Activated CD8-positive, alpha-beta T cell treated with anti-CD3 and anti-CD28 coated beads for 36 hours (primary cell): Measurements from ENCODE around the gene MYBPC3. TPM values are rescaled to one million over a fixed set of nuclear protein-coding genes. Genes with fewer than 3 reads are reported as not detected.
"Not testable (repeated sequence)": the region's sequence is repeated elsewhere in the genome, so short reads cannot be mapped to it uniquely, and the experiment has no call there.

Source experiments
- ATAC-seq: fragments of 200-7000 bp; cut with Tn5 transposase; one replicate; pipeline ENCODE4 v1.10.0; 2021; ENCODE audit warnings: mild to moderate bottlenecking, moderate library complexity
- CTCF ChIA-PET: fragments of 350-600 bp; sonication (Branson Sonifier 250); formaldehyde crosslinking; loops from one replicate; lab custom pipeline; 2021; ENCODE audit warnings: antibody characterized with exemption; lab: Charles Lee
- POLR2A ChIA-PET: fragments of 350-600 bp; sonication (Branson Sonifier 250); formaldehyde crosslinking; loops from one replicate; lab custom pipeline; 2021; ENCODE audit warnings: antibody characterized with exemption; lab: Charles Lee
- DNase-seq: peaks from one replicate; pipeline ENCODE4 v3.0.0-alpha.2; 2020
- H3K27ac Mint-ChIP-seq: one replicate; pipeline ENCODE4 v1.8.0; 2021; ENCODE audit warnings: mild to moderate bottlenecking, mixed read lengths
- H3K27me3 Mint-ChIP-seq: one replicate; pipeline ENCODE4 v1.8.0; 2021; ENCODE audit warnings: mixed read lengths
- H3K36me3 Mint-ChIP-seq: one replicate; pipeline ENCODE4 v1.8.0; 2021; ENCODE audit warnings: low read depth, mixed read lengths
- H3K4me1 Mint-ChIP-seq: one replicate; pipeline ENCODE4 v1.8.0; 2021; ENCODE audit warnings: low read depth, mixed read lengths
- H3K4me3 Mint-ChIP-seq: one replicate; pipeline ENCODE4 v1.8.0; 2021; ENCODE audit warnings: mild to moderate bottlenecking, moderate library complexity, mixed read lengths
- H3K9me3 Mint-ChIP-seq: one replicate; pipeline ENCODE4 v1.8.0; 2021; ENCODE audit warnings: mixed read lengths
- intact Hi-C: fragments of 100-400 bp; cut with micrococcal nuclease; formaldehyde crosslinking; loops from one replicate; pipeline ENCODE4 v1.10.0; 2022
- total RNA-seq, 2 experiments: library from RNA; stranded (reverse); gene quantifications; one replicate each; pipeline ENCODE4 v1.2.3, GENCODE V29; 2021
- TF ChIP-seq, protein P1 (sequence below): fragments of 200-600 bp; IDR thresholded peaks from one replicate; pipeline ENCODE4 v1.8.0; 2022; ENCODE audit warnings: antibody characterized with exemption, mild to moderate bottlenecking

MYBPC3 gene
- total RNA-seq, 2 experiments from 2014 or later = not detected

DNA sequence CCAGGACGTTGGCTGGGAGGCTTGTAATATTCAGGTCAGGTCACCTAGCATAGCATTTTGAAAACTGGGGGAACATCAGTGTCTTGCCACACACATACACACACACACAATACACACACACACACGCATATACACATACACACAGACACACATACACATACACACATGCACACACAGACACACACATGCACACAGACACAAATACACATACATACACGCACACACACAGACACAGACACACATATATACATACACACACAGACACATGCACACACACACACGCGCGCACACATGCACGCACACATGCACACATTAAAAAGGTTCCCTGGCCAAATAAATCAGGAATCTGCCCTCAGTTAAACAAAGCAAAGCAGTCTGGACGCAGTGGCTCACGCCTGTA lies 12.5 kb downstream of the MYBPC3 start:
- no peak overlapping the region for H3K27ac Mint-ChIP-seq
- H3K9me3 Mint-ChIP-seq = no peaks in the 10 kb centered on the region
- H3K4me3 Mint-ChIP-seq = no peak overlapping the region
- no peaks in the 10 kb centered on the region for H3K27me3 Mint-ChIP-seq
- no peaks in the 10 kb centered on the region for H3K36me3 Mint-ChIP-seq
- DNase-seq (no peak), ATAC-seq (no peak)
- TF ChIP-seq, protein P1, sequence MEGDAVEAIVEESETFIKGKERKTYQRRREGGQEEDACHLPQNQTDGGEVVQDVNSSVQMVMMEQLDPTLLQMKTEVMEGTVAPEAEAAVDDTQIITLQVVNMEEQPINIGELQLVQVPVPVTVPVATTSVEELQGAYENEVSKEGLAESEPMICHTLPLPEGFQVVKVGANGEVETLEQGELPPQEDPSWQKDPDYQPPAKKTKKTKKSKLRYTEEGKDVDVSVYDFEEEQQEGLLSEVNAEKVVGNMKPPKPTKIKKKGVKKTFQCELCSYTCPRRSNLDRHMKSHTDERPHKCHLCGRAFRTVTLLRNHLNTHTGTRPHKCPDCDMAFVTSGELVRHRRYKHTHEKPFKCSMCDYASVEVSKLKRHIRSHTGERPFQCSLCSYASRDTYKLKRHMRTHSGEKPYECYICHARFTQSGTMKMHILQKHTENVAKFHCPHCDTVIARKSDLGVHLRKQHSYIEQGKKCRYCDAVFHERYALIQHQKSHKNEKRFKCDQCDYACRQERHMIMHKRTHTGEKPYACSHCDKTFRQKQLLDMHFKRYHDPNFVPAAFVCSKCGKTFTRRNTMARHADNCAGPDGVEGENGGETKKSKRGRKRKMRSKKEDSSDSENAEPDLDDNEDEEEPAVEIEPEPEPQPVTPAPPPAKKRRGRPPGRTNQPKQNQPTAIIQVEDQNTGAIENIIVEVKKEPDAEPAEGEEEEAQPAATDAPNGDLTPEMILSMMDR = no peak
- ChIA-PET POLR2A (no interaction called here), CTCF (no interaction called here)
- intact Hi-C loops = no loop called here
- H3K4me1 Mint-ChIP-seq = no peaks in the 10 kb centered on the region

DNA sequence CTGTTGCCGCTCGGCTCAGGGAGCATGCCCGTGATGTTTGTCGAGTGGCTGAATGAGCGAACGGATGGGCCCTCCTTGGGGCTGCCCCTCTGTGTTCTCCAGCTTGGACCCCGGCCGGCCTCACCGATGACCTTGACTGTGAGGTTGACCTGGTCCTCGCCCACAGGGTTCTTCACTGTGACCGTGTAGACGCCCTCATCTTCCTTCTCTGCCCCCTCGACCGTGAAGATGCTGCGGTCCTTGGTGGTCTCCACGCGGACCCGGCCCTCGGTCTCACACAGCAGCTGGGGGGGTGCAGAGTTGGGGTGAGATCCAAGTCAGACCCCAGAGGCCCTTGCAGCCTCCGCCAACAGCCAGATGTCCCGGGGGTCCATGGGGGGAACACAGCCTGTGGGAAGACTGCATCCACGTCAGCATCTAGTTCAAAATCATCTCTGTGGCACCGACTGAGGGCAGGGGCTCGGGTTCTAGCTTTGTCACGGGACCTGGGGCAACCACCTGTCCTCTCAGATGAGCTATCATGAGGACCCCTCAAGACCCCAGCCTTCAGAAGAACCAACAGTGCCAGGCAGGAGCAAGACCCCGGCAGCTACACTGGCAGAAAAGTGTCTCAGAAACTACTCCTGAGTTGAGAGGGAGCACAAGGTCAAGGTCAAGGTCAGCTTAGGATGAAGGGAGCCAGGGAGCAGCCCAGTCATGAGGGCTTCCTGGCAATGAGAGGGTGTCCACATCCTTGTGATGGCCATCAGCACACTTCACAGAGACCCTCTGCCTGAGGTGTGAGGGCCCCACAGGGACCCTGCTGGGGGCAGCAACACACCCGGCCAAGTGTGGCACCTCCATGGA lies 13.9 kb downstream of the MYBPC3 start:
- TF ChIP-seq, protein P1 = no peak
- ChIA-PET POLR2A (no interaction called here), CTCF (no interaction called here)
- no peak overlapping the region for H3K4me3 Mint-ChIP-seq
- H3K36me3 Mint-ChIP-seq = no peaks in the 10 kb centered on the region
- H3K9me3 Mint-ChIP-seq = no peaks in the 10 kb centered on the region
- ATAC-seq (no peak), DNase-seq (no peak)
- intact Hi-C loops = no loop called here
- H3K27ac Mint-ChIP-seq = no peak overlapping the region
- no peaks in the 10 kb centered on the region for H3K27me3 Mint-ChIP-seq
- no peaks in the 10 kb centered on the region for H3K4me1 Mint-ChIP-seq

DNA sequence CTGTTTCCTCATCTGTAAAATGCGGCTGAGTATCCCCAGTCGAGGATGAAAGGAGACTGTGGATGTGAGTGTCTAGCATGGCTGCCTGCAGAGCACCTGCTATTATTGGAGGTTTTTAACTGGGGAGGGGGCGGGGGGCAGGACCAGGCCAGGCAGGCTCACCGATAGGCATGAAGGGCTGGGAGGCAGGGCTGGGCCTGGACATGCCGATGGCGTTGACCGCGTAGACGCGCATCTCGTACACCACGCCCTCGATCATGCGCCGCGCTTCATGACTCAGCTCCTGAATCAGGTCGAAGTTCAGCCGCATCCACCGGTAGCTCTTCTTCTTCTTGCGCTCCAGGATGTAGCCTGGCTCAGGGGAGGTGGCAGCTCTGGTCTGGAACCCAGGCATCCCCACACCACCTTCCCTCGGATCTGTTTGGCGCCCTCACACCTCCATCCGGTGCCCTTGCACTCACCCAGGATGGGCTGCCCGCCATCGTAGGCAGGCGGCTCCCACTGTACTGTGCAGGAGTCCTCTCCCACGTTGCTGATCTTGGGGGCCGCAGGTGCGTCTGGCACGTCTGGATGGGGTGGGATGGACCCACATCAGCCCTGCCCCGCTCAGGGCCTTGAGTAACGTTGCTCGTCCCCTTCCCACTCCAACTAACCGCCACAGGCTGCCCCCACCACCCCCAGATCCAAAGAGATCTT lies 15.1 kb downstream of the MYBPC3 start:
- ChIA-PET POLR2A (no interaction called here), CTCF (no interaction called here)
- DNase-seq (no peak), ATAC-seq (no peak)
- TF ChIP-seq, protein P1 = no peak
- Mint-ChIP-seq H3K27ac (no peak overlapping the region), H3K4me3 (no peak overlapping the region), H3K4me1 (no peaks in the 10 kb centered on the region), H3K36me3 (no peaks in the 10 kb centered on the region), H3K9me3 (no peaks in the 10 kb centered on the region), H3K27me3 (no peaks in the 10 kb centered on the region)
- intact Hi-C loops = no loop called here

DNA sequence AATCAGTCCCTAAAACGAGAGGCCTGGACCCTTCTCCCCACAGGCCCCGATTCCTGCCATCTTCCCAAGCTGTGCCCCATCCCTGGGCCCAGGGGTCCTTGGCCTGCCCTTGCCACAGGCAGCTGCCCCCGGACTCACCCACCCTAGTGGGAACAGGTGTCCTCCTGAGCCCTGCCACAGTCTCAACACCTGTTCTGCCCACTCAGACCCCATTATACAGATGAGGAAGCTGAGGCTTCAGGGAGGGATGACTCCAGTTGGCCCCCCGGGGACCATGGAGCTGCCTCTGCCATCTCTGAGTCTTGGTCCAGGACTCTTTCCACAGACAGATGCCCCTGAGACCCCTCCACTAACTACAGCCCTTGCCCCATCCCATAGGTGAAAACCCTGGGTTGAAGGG lies 15.9 kb downstream of the MYBPC3 start:
- Mint-ChIP-seq H3K4me1 (no peaks in the 10 kb centered on the region), H3K36me3 (no peaks in the 10 kb centered on the region), H3K9me3 (no peaks in the 10 kb centered on the region), H3K27me3 (no peaks in the 10 kb centered on the region), H3K4me3 (no peak overlapping the region), H3K27ac (no peak overlapping the region)
- TF ChIP-seq, protein P1 = no peak
- ChIA-PET CTCF (interaction anchor here (1.3 kb wide), 1 partner anchor 37 kb away, joined by 3 read pairs; no protein-coding TSS in a partner anchor), POLR2A (interaction anchor here (0.8 kb wide), 1 partner anchor 63 kb away, joined by 3 read pairs; no protein-coding TSS in a partner anchor)
- ATAC-seq = no peak
- intact Hi-C loops = no loop called here
- DNase-seq = no peak

DNA sequence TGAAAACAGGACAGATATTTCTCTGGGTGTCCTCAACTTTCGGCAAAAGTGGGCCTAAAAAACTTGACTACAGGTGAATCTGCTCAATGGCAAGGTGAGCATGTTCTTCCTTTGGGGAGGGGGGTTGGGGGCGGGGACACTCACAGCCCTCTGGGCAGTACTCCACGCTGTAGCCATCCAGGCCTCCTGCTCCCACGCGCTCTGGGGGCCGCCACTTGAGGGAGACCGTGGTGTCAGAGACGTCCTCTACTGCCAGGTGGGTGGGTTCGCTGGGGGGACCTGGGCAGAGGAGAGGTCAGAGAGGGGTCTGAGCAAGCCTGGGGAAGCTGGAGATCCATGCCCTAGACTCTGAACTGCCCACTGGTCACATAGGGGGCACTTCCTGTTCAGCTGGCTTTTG lies 16.8 kb downstream of the MYBPC3 start:
- DNase-seq = no peak
- CTCF ChIA-PET = interaction anchor here (1.3 kb wide), 1 partner anchor 38 kb away, joined by 3 read pairs; no protein-coding TSS in a partner anchor
- Mint-ChIP-seq H3K27me3 (no peaks in the 10 kb centered on the region), H3K27ac (no peak overlapping the region), H3K4me1 (no peaks in the 10 kb centered on the region), H3K4me3 (no peak overlapping the region), H3K36me3 (no peaks in the 10 kb centered on the region), H3K9me3 (no peaks in the 10 kb centered on the region)
- TF ChIP-seq, protein P1 = no peak
- ATAC-seq = no peak
- intact Hi-C loops = no loop called here
- POLR2A ChIA-PET = interaction anchor here (0.8 to 0.9 kb wide), 2 partner anchors 15 to 62 kb away, joined by 3 read pairs; no protein-coding TSS in a partner anchor

DNA sequence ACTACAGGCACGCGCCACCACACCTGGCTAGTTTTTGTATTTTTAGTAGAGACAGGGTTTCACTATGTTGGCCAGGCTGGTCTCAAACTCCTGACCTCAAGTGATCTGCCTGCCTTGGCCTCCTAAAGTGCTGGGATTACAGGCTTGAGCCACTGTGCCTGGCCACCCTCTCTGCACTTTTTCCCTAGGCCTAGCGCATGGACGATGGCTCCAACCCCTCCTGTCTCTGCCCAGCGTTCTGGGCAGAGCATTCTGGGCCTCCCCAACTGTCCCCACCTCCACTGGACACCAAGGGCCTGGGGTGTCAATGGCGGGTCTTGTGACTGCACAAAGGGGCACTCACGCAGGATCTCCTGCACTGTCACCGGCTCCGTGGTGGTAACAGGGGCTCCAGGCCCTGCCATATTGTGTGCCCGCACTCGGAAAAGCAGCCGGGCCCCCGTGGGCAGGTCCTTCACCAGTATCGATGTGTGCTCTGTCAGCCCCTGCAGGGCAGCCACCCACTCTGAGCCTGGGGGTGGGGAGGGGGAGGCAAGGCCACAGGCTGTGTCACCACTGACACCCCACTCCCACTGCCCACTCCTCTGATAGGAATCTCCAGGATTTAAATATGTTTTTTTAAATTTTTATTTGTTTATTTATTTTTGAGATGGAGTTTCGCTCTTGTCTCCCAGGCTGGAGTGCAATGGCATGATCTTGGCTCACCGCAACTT lies 17.6 kb downstream of the MYBPC3 start:
- CTCF ChIA-PET = interaction anchor here (2.4 kb wide), 1 partner anchor 39 kb away, joined by 9 read pairs; no protein-coding TSS in a partner anchor
- H3K36me3 Mint-ChIP-seq, H3K27ac Mint-ChIP-seq, intact Hi-C loops, POLR2A ChIA-PET, H3K27me3 Mint-ChIP-seq, ATAC-seq, H3K4me1 Mint-ChIP-seq, DNase-seq, H3K4me3 Mint-ChIP-seq, H3K9me3 Mint-ChIP-seq: not testable (repeated sequence)
